Thymus (tissue), 11 donors: Measurements from ENCODE around the gene CHST11. TPM values are rescaled to one million over a fixed set of nuclear protein-coding genes. Genes with fewer than 3 reads are reported as not detected.
"Not testable (repeated sequence)": the region's sequence is repeated elsewhere in the genome, so short reads cannot be mapped to it uniquely, and the experiment has no call there.

Experiments used
- DNase-seq, 9 donors: peaks; one replicate each; pipeline ENCODE4 v3.0.0-alpha.2; 2013; ENCODE audit warnings: low spot score in 9 of 9, low read depth in 6 of 9, missing footprints in 1 of 9
- H3K27ac ChIP-seq, 2 donors: one replicate each; pipeline ENCODE4 v1.5.1; 2013; ENCODE audit warnings: control low read depth in 1 of 2, low read depth in 1 of 2, low read length in 1 of 2, mild to moderate bottlenecking in 1 of 2, moderate library complexity in 1 of 2
- H3K27me3 ChIP-seq, 2 donors: one replicate each; pipeline ENCODE4 v1.5.1; 2013; ENCODE audit warnings: low read length in 1 of 2; ENCODE audit not compliant: control insufficient read depth in 2 of 2, insufficient read depth in 1 of 2
- H3K36me3 ChIP-seq, 2 donors: one replicate each; pipeline ENCODE4 v1.5.1; 2013; ENCODE audit warnings: low read length in 1 of 2, mild to moderate bottlenecking in 1 of 2, moderate library complexity in 1 of 2; ENCODE audit not compliant: control insufficient read depth in 2 of 2, insufficient read depth in 2 of 2
- H3K4me1 ChIP-seq, 2 donors: one replicate each; pipeline ENCODE4 v1.5.1; 2013; ENCODE audit warnings: low read length in 2 of 2; ENCODE audit not compliant: control insufficient read depth in 2 of 2, insufficient read depth in 2 of 2
- H3K4me3 ChIP-seq, 2 donors: one replicate each; pipeline ENCODE4 v1.5.1; 2013; ENCODE audit warnings: low read length in 2 of 2, control low read depth in 1 of 2, mild to moderate bottlenecking in 1 of 2
- H3K9me3 ChIP-seq, 2 donors: one replicate each; pipeline ENCODE4 v1.5.1; 2013; ENCODE audit warnings: low read length in 1 of 2, mild to moderate bottlenecking in 1 of 2; ENCODE audit not compliant: control insufficient read depth in 2 of 2, insufficient read depth in 1 of 2
- WGBS: extraction: QIAGEN DNeasy Blood & Tissue Kit; methylation state at CpG from one replicate; pipeline ENCODE4 v1.1.7; 2013; 5-methylcytosine and 5-hydroxymethylcytosine counted together
- polyA plus RNA-seq: library from polyadenylated mRNA; stranded (reverse); fragments of 200-250 nt; gene quantifications from one replicate; pipeline ENCODE4 v1.2.3, GENCODE V29; 2013
- total RNA-seq: library from RNA; stranded (reverse); fragments of 120-200 nt; gene quantifications from one replicate; pipeline ENCODE4 v1.2.4, GENCODE V29; 2013
- donor health status: healthy.

Gene CHST11
- total and polyA plus RNA-seq, 2 donors: 6.7 to 21.0 TPM

- H3K27ac ChIP-seq, H3K27me3 ChIP-seq, DNase-seq, H3K4me3 ChIP-seq, H3K4me1 ChIP-seq, H3K9me3 ChIP-seq: not testable (repeated sequence)
- H3K36me3 ChIP-seq: peaks cover 11 to 18% of the 10 kb centered on the region in 2 donors
- 94% methylated on average over 3 of the region's 3 CpGs for WGBS
These were observed 156.6 kb downstream of the CHST11 start for GRCh38 chr12:104613372-104613771.

- no peak overlapping the region for H3K4me3 ChIP-seq
- WGBS: 88% methylated on average over 12 of the region's 12 CpGs
- no peaks in the 10 kb centered on the region for H3K27me3 ChIP-seq
- no peak for DNase-seq
- H3K4me1 ChIP-seq: no peaks in the 10 kb centered on the region
- peaks cover 11 to 21% of the 10 kb centered on the region in 2 donors for H3K36me3 ChIP-seq
- no peak overlapping the region for H3K27ac ChIP-seq
- no peaks in the 10 kb centered on the region for H3K9me3 ChIP-seq
These were observed 158.4 kb downstream of the CHST11 start for GRCh38 chr12:104615048-104615561.

- Histone ChIP-seq H3K27me3 (no peaks in the 10 kb centered on the region), H3K36me3 (peaks cover 6 to 11% of the 10 kb centered on the region in 2 donors), H3K4me1 (no peaks in the 10 kb centered on the region), H3K4me3 (no peak overlapping the region), H3K27ac (no peak overlapping the region), H3K9me3 (no peaks in the 10 kb centered on the region)
- 75% methylated on average over 5 of the region's 5 CpGs for WGBS
- no peak for DNase-seq
These were observed 161.9 kb downstream of the CHST11 start for GRCh38 chr12:104618691-104619090.

DNA sequence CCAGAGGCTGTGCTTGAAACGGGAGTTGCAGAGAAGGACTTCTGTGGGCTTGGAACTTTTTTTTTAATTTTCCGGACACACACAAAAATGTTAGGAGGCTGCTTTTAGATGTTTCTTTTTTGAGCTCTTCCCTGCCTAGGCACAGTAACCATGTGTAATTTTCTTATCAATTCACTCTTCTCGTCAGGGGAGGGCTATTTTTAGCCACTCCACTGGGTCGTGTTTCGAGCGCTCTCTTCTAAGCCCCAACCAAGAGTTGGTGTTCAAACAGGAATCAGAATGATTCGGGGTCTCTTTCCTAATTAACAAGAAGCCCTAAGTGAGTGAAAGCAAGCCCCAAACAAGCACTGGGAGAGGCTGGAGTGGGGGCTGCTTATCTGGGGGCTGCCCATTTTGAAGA lies 162.6 kb downstream of the CHST11 start:
- Histone ChIP-seq H3K4me1 (no peaks in the 10 kb centered on the region), H3K36me3 (peaks cover 7 to 13% of the 10 kb centered on the region in 2 donors), H3K27me3 (no peaks in the 10 kb centered on the region), H3K9me3 (no peaks in the 10 kb centered on the region), H3K27ac (no peak overlapping the region), H3K4me3 (no peak overlapping the region)
- no peak for DNase-seq
- 97% methylated on average over 7 of the region's 7 CpGs for WGBS

DNA sequence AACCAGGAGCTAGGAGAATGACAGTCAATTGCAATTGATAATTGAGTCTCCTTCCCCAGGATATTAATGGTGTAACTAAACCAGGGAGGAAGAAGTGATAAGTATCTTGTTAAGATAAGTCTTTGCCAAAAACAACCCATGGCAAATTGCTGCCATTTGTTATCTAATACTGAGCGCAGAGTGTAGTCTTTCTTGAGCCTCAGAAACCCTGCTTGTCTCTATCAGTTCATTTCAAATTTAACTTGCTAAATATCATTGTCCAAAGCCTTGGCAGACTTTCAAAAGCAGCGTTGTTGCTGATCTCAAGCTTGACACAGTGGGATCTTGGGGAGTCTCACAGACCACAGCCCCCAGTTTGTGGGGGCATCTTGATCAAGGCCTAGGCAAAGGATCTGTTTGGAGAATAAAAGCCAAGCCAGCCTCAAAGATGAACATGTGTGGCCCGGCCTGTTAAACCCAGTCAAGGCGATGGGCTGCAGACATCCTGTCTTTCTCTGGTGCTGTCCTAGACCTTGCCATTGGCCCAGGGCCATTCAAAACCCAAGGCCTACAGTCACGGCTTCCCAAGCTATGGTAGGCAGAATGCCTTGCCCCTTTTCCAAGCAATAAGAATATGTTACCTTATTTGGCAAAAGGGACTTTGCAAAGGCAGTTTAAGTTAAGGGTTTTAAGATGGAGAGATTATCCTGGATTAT lies 164.2 kb downstream of the CHST11 start:
- Histone ChIP-seq H3K4me1 (no peaks in the 10 kb centered on the region), H3K27me3 (no peaks in the 10 kb centered on the region), H3K4me3 (no peak overlapping the region), H3K36me3 (peaks cover 2 to 8% of the 10 kb centered on the region in 2 donors), H3K9me3 (no peaks in the 10 kb centered on the region), H3K27ac (no peak overlapping the region)
- 94% methylated on average over 5 of the region's 5 CpGs for WGBS
- no peak for DNase-seq

DNA sequence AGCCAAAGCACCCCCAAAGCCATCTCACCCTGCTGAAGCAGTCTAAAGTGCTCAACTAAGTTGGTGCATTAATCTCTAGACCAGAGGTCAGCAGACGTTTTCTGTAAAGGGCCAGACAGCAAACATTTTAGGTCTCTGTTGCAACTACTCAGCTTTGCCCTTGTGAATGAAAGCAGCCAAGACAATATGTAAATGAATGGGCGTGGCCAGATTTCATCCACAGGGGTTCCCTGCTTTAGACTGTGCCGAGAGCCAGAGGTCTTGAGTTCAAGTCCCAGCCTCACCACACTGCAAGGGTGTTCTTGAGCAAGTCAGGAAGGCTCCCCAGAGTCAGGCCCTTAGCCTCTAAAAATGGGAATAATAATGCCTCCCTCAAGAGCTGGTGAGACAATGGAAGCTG lies 166.2 kb downstream of the CHST11 start:
- H3K4me1 ChIP-seq: no peaks in the 10 kb centered on the region
- no peaks in the 10 kb centered on the region for H3K9me3 ChIP-seq
- DNase-seq: no peak
- WGBS: 94% methylated on average over 3 of the region's 3 CpGs
- no peaks in the 10 kb centered on the region for H3K27me3 ChIP-seq
- no peak overlapping the region for H3K27ac ChIP-seq
- H3K36me3 ChIP-seq: peaks cover 2 to 8% of the 10 kb centered on the region in 2 donors
- no peak overlapping the region for H3K4me3 ChIP-seq

DNA sequence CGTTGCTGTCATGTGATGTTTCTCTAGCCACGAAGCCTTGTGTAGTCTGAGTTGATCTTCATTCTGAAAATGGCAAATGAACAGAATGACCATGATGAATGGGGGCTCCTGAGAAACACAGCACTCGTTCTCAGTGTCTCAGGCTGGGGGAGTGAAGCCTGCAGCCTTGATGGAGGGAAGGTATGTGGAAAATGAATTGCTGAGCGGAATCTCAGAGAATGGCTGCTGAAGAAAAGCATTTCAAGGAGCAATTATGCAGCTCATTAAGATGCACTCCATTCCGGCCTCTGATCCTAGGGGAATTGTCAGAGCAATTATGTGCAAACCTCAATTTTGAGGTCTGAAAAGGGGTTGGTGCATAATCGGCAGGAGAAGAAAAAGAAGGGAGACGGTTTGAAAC lies 167.1 kb downstream of the CHST11 start:
- no peak for DNase-seq
- Histone ChIP-seq H3K36me3 (peaks cover 2 to 9% of the 10 kb centered on the region in 2 donors), H3K9me3 (no peaks in the 10 kb centered on the region), H3K27ac (no peak overlapping the region), H3K27me3 (no peaks in the 10 kb centered on the region), H3K4me3 (no peak overlapping the region), H3K4me1 (no peaks in the 10 kb centered on the region)
- WGBS: 79% methylated on average over 7 of the region's 7 CpGs

GRCh38 chr12:104624529-104624928 lies 167.8 kb downstream of the CHST11 start:
- WGBS: 94% methylated on average over 6 of the region's 6 CpGs
- H3K36me3 ChIP-seq: peaks cover 2 to 9% of the 10 kb centered on the region in 2 donors

GRCh38 chr12:104626069-104626837 lies 169.5 kb downstream of the CHST11 start:
- Histone ChIP-seq H3K27me3 (no peaks in the 10 kb centered on the region), H3K9me3 (no peaks in the 10 kb centered on the region), H3K4me3 (no peak overlapping the region), H3K36me3 (peaks cover 2 to 17% of the 10 kb centered on the region in 2 donors), H3K27ac (no peak overlapping the region), H3K4me1 (no peaks in the 10 kb centered on the region)
- 85% methylated on average over 5 of the region's 5 CpGs for whole genome bisulfite sequencing
- no peak for DNase-seq

More at GRCh38 chr12:104624529-104624928, 167.8 kb downstream of the CHST11 start:
- DNase-seq: no peak
- no peaks in the 10 kb centered on the region for H3K27me3 ChIP-seq
- H3K27ac ChIP-seq: no peak overlapping the region
- H3K4me1 ChIP-seq: no peaks in the 10 kb centered on the region
- H3K9me3 ChIP-seq: no peaks in the 10 kb centered on the region
- no peak overlapping the region for H3K4me3 ChIP-seq
